Osteoblast (primary cell): Measurements from ENCODE around the gene RALGPS2. TPM values are rescaled to one million over a fixed set of nuclear protein-coding genes. Genes with fewer than 3 reads are reported as not detected.

Experiments used
- DNase-seq: peaks from one replicate; pipeline ENCODE4 v3.0.0; 2011; ENCODE audit warnings: low spot score, mixed read lengths; ENCODE audit not compliant: insufficient read length; ENCODE audit errors: missing footprints
- H2AFZ ChIP-seq: 2 replicates; pipeline ENCODE4 v1.6.0; 2011; ENCODE audit warnings: mild to moderate bottlenecking, low read length
- H3K27ac ChIP-seq: 2 replicates; pipeline ENCODE4 v1.5.1; 2011; ENCODE audit warnings: mild to moderate bottlenecking, low read depth, low read length, moderate library complexity
- H3K27me3 ChIP-seq: 2 replicates; pipeline ENCODE4 v1.6.0; 2012; ENCODE audit warnings: mild to moderate bottlenecking, control low read depth, inconsistent platforms, low read length, moderate library complexity; ENCODE audit not compliant: insufficient read depth
- H3K36me3 ChIP-seq: 2 replicates; pipeline ENCODE4 v1.5.1; 2011; ENCODE audit warnings: mild to moderate bottlenecking, low read length, control low read depth, moderate library complexity; ENCODE audit not compliant: insufficient read depth
- H3K4me1 ChIP-seq: 2 replicates; pipeline ENCODE4 v1.5.1; 2011; ENCODE audit warnings: mild to moderate bottlenecking, low read length, control low read depth, moderate library complexity; ENCODE audit not compliant: insufficient read depth
- H3K4me2 ChIP-seq: 2 replicates; pipeline ENCODE4 v1.6.0; 2011; ENCODE audit warnings: mild to moderate bottlenecking, low read length; ENCODE audit not compliant: insufficient read depth
- H3K4me3 ChIP-seq: fragments of 200-600 bp; sonication (generic); 3 replicates; pipeline ENCODE4 v1.5.1; 2012; ENCODE audit warnings: mild to moderate bottlenecking, low read length, inconsistent platforms; ENCODE audit not compliant: insufficient read depth
- H3K79me2 ChIP-seq: 2 replicates; pipeline ENCODE4 v1.6.0; 2012; ENCODE audit warnings: mild to moderate bottlenecking, low read length, control low read depth, inconsistent platforms; ENCODE audit not compliant: insufficient read depth
- H3K9me3 ChIP-seq: 2 replicates; pipeline ENCODE4 v1.5.1; 2011; ENCODE audit warnings: low read depth, low read length, control low read depth
- H4K20me1 ChIP-seq: 2 replicates; pipeline ENCODE4 v1.6.0; 2012; ENCODE audit warnings: mild to moderate bottlenecking, low read length, control low read depth; ENCODE audit not compliant: insufficient read depth
- total RNA-seq: library from RNA; depleted of rRNA; stranded (reverse); fragments of >200 nt; gene quantifications from 2 replicates; pipeline ENCODE4 v1.2.3, GENCODE V29; 2012
- TF ChIP-seq, protein P1 (sequence below): IDR thresholded peaks from 2 replicates; pipeline ENCODE4 v1.5.1; 2011; ENCODE audit warnings: mild to moderate bottlenecking, low read depth, low read length, moderate library complexity; ENCODE audit errors: extremely low read depth

RALGPS2 gene
- total RNA-seq, 1 donor: 40.2 TPM

DNA sequence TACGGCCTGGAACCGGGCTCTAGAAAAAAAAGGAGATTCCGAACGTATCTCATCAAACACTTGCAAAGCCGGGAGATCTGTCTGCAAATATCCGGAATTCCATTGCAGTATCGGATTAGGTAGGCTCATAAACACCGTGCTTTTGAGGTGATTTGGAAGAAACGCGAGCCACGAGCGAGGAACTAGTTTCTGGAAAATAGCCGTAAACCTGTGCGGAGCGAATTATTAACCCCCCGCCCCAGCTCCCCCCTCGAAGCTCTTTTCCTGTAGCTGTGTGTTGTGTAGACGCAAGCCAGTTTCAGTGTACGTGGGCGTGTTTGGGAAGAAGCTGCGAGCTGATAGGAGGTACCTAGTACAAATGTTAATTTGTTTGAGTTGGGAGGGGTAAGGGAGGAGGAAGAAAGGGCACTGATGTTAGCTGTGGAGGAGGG is 1.1 kb downstream of the RALGPS2 start:
- DNase-seq: peak; percentile 93
- H3K36me3 ChIP-seq: no peaks in the 10 kb centered on the region

DNA sequence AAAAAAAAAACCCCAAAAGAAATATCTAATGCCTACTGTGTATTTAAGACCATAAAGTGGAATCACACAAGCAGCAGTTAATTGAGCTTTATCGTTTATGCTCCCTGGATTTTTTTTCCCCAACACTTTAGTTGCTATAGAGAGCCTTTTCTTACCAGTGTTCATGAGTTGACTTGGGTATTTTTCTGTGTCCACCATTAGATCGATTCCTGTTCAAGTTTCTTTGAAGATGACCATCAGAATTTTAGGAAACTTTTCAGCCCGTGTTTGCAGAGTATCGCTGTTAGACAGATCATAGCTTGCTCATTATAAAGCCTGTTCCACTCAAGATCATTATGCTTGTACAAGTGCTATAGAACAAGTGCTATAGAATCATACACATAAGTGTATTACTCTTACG is 1.5 kb downstream of the RALGPS2 start:
- H3K79me2 ChIP-seq: peaks cover 50% of the 10 kb centered on the region
- H2AFZ ChIP-seq: peak overlapping the region; percentile 88

More for the DNA sequence above, 1.1 kb downstream of the RALGPS2 start:
- peak overlapping the region; percentile 88 for H3K4me2 ChIP-seq
- peak overlapping the region; percentile 54 for H3K27ac ChIP-seq
- H2AFZ ChIP-seq: peak overlapping the region; percentile 88
- peak overlapping the region; percentile 86 for H3K4me3 ChIP-seq
- H3K9me3 ChIP-seq: no peaks in the 10 kb centered on the region
- no peaks in the 10 kb centered on the region for H4K20me1 ChIP-seq
- peaks cover 8% of the 10 kb centered on the region for H3K4me1 ChIP-seq
- H3K79me2 ChIP-seq: peaks cover 47% of the 10 kb centered on the region
- no peaks in the 10 kb centered on the region for H3K27me3 ChIP-seq
- TF ChIP-seq, protein P1, sequence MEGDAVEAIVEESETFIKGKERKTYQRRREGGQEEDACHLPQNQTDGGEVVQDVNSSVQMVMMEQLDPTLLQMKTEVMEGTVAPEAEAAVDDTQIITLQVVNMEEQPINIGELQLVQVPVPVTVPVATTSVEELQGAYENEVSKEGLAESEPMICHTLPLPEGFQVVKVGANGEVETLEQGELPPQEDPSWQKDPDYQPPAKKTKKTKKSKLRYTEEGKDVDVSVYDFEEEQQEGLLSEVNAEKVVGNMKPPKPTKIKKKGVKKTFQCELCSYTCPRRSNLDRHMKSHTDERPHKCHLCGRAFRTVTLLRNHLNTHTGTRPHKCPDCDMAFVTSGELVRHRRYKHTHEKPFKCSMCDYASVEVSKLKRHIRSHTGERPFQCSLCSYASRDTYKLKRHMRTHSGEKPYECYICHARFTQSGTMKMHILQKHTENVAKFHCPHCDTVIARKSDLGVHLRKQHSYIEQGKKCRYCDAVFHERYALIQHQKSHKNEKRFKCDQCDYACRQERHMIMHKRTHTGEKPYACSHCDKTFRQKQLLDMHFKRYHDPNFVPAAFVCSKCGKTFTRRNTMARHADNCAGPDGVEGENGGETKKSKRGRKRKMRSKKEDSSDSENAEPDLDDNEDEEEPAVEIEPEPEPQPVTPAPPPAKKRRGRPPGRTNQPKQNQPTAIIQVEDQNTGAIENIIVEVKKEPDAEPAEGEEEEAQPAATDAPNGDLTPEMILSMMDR: no peak

DNA sequence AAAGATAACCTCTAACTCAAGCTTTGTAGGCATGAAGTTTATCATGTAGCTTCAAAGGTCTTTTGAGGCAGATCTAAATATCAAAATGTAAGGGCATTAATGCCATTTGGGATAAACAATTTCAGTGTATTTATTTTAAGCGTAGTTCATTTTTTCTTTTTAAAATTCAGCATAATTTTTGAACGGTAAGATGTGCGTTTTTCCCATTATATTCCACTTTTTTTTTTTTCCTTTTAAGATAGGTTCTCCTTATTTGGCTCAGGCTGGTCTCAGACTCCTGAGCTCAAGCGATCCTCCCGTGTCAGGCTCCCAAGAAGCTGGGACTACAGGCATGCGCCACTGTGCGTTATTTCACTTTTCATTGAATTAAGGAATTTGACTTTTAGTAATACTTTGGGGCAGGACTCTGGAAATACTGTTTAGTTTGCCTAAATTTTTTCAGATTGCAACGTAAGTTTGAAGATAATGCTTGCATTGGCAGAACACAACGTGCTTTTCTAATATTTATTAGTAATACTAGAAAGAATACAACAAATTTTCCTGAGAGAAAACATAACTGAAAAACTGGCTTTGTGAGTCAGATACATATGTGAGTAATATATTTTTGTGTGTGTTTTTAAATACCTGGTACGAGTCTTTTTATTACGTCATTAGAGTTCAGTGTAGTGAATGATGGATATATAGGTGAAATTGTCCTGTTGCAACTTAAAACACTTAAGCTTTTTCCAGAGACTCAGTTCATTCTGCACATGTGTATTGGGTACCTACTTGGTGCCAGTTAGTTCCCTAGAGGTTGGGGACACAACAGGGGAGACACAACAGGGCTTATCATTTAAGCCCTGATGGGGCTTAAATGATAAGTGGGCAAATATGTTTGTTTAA is 2.2 kb downstream of the RALGPS2 start:
- Histone ChIP-seq H3K4me2 (peak overlapping the region; percentile 88), H3K79me2 (peaks cover 55% of the 10 kb centered on the region), H3K4me3 (peak overlapping the region; percentile 86), H2AFZ (no peak overlapping the region), H3K9me3 (no peaks in the 10 kb centered on the region), H4K20me1 (no peaks in the 10 kb centered on the region), H3K4me1 (peaks cover 8% of the 10 kb centered on the region), H3K27ac (no peak overlapping the region), H3K36me3 (no peaks in the 10 kb centered on the region), H3K27me3 (no peaks in the 10 kb centered on the region)
- TF ChIP-seq, protein P1: no peak
- DNase-seq: no peak

More for the DNA sequence above, 1.5 kb downstream of the RALGPS2 start:
- Histone ChIP-seq H3K27me3 (no peaks in the 10 kb centered on the region), H3K4me1 (peaks cover 8% of the 10 kb centered on the region), H3K36me3 (no peaks in the 10 kb centered on the region), H3K4me3 (peak overlapping the region; percentile 86), H3K27ac (no peak overlapping the region), H3K4me2 (peak overlapping the region; percentile 88), H3K9me3 (no peaks in the 10 kb centered on the region), H4K20me1 (no peaks in the 10 kb centered on the region)
- no peak for DNase-seq
- TF ChIP-seq, protein P1: no peak

DNA sequence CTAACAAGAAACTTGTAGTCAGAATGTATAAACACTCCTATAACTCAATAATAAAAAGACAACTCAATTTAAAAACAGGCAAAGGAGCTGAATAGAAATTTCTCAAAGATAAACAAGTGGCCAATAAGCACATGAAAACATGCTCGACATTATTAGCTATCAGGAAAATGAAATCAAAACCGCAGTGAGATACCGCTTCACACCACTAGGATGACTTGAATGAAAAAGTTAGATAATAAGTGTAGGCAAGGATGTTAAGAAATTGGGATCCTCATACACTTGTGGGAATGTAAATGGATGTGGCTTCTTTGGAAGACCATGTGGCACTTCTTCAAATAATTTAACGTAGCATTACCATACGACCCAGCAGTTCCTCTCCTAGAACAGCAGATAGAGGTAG is 8.9 kb downstream of the RALGPS2 start:
- Histone ChIP-seq H3K79me2 (peaks cover 64% of the 10 kb centered on the region), H3K27ac (no peak overlapping the region), H2AFZ (no peak overlapping the region), H3K36me3 (peaks cover 9% of the 10 kb centered on the region), H4K20me1 (no peaks in the 10 kb centered on the region), H3K4me2 (no peak overlapping the region), H3K9me3 (no peaks in the 10 kb centered on the region), H3K27me3 (no peaks in the 10 kb centered on the region), H3K4me3 (no peak overlapping the region), H3K4me1 (no peaks in the 10 kb centered on the region)
- TF ChIP-seq, protein P1: peak; percentile 18
- DNase-seq: no peak
